NOMO-1 treated with dmso at 0.1 percent for 144 hours (cell line): ENCODE results near the gene CPTP.

Experiments used
- DNase-seq: peaks from one replicate; lab custom pipeline; 2025; ENCODE audit not compliant: unreplicated experiment; lab: John Stamatoyannopoulos, UW

Gene CPTP

GRCh38 chr1:1347026-1347595, 22.5 kb downstream of the CPTP start:
- no peak for DNase-seq

GRCh38 chr1:1347663-1348419, 23.2 kb downstream of the CPTP start:
- DNase-seq = no peak

- DNase-seq = no peak
Observed at GRCh38 chr1:1348420-1349255, 24.0 kb downstream of the CPTP start.

- peak; percentile 20 for DNase-seq
Observed at GRCh38 chr1:1349256-1350012, 24.8 kb downstream of the CPTP start, which contains the start of gene DVL1. Gene DVL1, minus strand, starts transcription at chr1:1349418. Its CDS starts 353 bp downstream, at chr1:1349065.

- DNase-seq = no peak
Observed at GRCh38 chr1:1351511-1352427, 27.2 kb downstream of the CPTP start.

GRCh38 chr1:1352786-1353388, 28.3 kb downstream of the CPTP start:
- DNase-seq = no peak

- no peak for DNase-seq
Observed at GRCh38 chr1:1353389-1354151, 29.0 kb downstream of the CPTP start.

- no peak for DNase-seq
Observed at GRCh38 chr1:1354271-1355247, 30.0 kb downstream of the CPTP start.

- DNase-seq = no peak
Observed at GRCh38 chr1:1355416-1355815, 30.8 kb downstream of the CPTP start.

- no peak for DNase-seq
Observed at GRCh38 chr1:1356166-1356795, 31.7 kb downstream of the CPTP start.

- no peak for DNase-seq
Observed at GRCh38 chr1:1356796-1357401, 32.3 kb downstream of the CPTP start.

- DNase-seq = no peak
Observed at GRCh38 chr1:1357871-1358432, 33.4 kb downstream of the CPTP start.

GRCh38 chr1:1358433-1359271, 34.0 kb downstream of the CPTP start, which contains the start of gene MXRA8:
Gene MXRA8, minus strand, starts transcription at chr1:1358555. Its CDS starts 51 bp downstream, at chr1:1358504.
- peak; percentile 30 for DNase-seq

- no peak for DNase-seq
Observed at GRCh38 chr1:1359308-1359663, 34.7 kb downstream of the CPTP start.

GRCh38 chr1:1359664-1360468, 35.3 kb downstream of the CPTP start:
- no peak for DNase-seq
